ENCODE results near the gene HHIPL1.

Gene HHIPL1

GRCh38 chr14:99724196-99724891 is 79.4 kb downstream of the HHIPL1 start:
- no peak for DNase-seq (ENCODE audit: low read depth)
- H3K4me3 ChIP-seq (ENCODE audit: control insufficient read depth, low read depth, low read length): no peak overlapping the region
- no peak for TF ChIP-seq CTCF (IDR thresholded peaks at IDR 0.05; ENCODE audit: control insufficient read depth, insufficient read depth, low read depth, low read length, missing control alignments)

- no peak overlapping the region for H3K4me3 ChIP-seq (ENCODE audit: control insufficient read depth, low read depth, low read length)
- TF ChIP-seq CTCF (IDR thresholded peaks at IDR 0.05; ENCODE audit: control insufficient read depth, insufficient read depth, low read depth, low read length, missing control alignments): no peak
- no peak for DNase-seq (ENCODE audit: low read depth)
Observed at GRCh38 chr14:99724939-99725773, 80.2 kb downstream of the HHIPL1 start.

GRCh38 chr14:99725774-99726537 is 81.0 kb downstream of the HHIPL1 start:
- TF ChIP-seq CTCF (IDR thresholded peaks at IDR 0.05; ENCODE audit: control insufficient read depth, insufficient read depth, low read depth, low read length, missing control alignments): no peak
- no peak overlapping the region for H3K4me3 ChIP-seq (ENCODE audit: control insufficient read depth, low read depth, low read length)
- no peak for DNase-seq (ENCODE audit: low read depth)

GRCh38 chr14:99726538-99727095 is 81.7 kb downstream of the HHIPL1 start:
- no peak for DNase-seq (ENCODE audit: low read depth)
- no peak overlapping the region for H3K4me3 ChIP-seq (ENCODE audit: control insufficient read depth, low read depth, low read length)
- TF ChIP-seq CTCF (IDR thresholded peaks at IDR 0.05; ENCODE audit: control insufficient read depth, insufficient read depth, low read depth, low read length, missing control alignments): no peak

GRCh38 chr14:99727096-99727870 is 82.4 kb downstream of the HHIPL1 start:
- no peak overlapping the region for H3K4me3 ChIP-seq (ENCODE audit: control insufficient read depth, low read depth, low read length)
- TF ChIP-seq CTCF (IDR thresholded peaks at IDR 0.05; ENCODE audit: control insufficient read depth, insufficient read depth, low read depth, low read length, missing control alignments): no peak
- DNase-seq (ENCODE audit: low read depth): no peak

All from AG09309 (cell line).